GM19372 (cell line): Measurements from ENCODE around the gene GAGE10.
A peak's percentile ranks its signal among the peaks of the same experiment; 100 is the strongest.

ENCODE experiments used
- ATAC-seq: cut with Tn5 transposase; IDR thresholded peaks from one replicate; pipeline ENCODE4 v1.9.1; 2021; ENCODE audit warnings: mild to moderate bottlenecking, low read depth, moderate library complexity; ENCODE audit not compliant: unreplicated experiment

GAGE10 gene

DNA sequence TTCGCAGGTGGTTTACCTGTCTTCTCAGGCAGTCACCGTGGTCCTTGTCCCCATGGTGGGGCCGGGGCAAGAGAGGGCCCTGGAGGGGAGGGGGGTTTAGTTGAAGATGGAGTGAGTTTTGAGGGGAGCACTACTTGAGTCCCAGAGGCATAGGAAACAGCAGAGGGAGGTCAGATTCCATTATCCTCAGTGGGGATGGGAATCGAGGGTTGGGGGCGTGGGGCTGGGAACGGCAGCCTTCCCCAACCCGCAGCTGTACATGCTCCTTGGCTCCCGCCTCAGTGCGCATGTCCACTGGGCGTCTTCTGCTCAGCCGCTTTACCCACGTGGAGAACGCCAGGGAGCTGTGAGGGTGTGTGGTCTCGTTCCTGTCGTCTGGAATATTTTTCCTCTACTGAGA is at the start of gene GAGE10:
Gene GAGE10, plus strand, starts transcription at position 301 of the 400 bp plus-strand sequence. CDS start 1,214 bp downstream, outside the sequence.
- ATAC-seq, result no peak

GRCh38 chrX:49254639-49255038 is 48.8 kb upstream of the GAGE10 start:
- no peak for ATAC-seq

- ATAC-seq, result no peak
Measured at GRCh38 chrX:49256268-49256995, 47.0 kb upstream of the GAGE10 start.

DNA sequence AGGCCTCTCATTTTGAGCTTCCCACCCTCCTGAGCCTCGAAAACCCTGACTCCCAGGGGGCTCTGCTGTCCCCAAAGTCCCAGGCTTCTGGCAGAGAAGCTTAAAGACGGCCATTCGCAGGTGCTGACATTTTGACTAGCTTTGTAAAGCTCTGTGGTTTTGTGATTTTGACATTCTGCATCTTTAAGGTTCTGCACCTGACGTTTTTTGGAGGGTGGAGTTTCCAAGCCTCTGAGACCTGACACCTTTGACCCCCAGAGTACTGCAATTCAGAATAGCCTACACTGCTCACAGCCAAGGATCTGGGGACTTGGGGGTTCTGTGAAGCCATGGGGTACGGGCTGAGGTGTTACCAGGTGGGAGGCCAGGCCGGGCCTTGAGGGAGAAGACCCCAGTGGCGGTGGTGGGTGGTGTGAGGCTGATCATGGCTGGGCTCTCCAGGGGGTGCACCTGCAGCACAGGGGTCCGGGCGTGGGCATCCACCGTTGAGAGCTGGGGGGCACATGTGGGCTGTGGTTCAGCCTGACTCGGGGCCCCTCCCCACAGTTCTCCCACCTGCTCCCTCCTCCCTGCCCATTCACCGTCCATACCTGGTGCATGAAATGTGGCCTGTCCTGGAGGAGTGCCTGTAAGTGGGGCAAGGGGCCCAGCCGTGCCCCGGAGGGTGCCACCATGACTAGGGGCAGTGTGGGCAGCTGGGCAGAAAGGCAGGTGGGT is 46.2 kb upstream of the GAGE10 start:
- ATAC-seq, result no peak

DNA sequence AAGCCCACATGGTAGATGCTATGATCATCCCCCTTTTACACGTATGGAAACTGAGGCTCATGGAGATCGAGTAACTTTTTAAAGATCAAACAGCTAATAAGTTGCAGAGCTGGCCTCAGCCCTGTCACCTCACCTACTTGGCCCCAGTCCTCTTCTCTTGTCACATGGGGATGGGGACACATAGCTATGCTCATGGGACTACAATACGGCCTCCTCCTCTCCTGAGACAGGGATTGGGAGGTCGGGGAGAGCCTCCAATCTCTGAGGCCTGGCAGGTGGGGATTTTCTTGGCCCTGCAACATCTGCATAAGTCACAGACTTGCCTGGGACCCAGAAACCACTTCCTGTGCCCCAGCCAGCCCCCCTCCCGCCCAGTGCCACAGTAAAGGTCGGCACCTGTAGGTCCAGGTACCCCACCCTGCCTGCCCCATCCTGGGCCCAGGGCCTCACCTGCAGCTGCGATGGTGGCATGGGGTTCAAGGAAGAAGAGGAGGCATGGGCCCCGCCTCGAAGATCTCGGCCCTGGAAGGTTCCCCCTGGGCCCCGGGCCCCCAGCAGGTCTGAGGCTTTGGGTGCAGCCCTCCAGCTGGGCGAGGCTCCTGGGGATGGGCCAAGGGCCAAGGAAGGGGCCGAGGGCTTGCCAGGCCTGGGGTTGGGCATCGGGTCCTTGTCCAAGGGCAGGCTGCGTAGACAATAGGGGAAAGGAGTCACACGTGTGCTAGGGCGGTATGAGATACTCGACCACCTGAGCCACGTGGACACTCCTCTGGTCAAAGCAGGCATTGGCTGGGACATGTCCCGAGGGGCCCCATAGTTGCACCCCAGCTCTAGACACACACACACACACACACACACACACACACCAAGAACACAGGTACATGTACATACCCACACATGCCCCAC is 45.3 kb upstream of the GAGE10 start:
- ATAC-seq, result no peak

GRCh38 chrX:49258749-49259124 is 44.7 kb upstream of the GAGE10 start:
- ATAC-seq, result no peak

DNA sequence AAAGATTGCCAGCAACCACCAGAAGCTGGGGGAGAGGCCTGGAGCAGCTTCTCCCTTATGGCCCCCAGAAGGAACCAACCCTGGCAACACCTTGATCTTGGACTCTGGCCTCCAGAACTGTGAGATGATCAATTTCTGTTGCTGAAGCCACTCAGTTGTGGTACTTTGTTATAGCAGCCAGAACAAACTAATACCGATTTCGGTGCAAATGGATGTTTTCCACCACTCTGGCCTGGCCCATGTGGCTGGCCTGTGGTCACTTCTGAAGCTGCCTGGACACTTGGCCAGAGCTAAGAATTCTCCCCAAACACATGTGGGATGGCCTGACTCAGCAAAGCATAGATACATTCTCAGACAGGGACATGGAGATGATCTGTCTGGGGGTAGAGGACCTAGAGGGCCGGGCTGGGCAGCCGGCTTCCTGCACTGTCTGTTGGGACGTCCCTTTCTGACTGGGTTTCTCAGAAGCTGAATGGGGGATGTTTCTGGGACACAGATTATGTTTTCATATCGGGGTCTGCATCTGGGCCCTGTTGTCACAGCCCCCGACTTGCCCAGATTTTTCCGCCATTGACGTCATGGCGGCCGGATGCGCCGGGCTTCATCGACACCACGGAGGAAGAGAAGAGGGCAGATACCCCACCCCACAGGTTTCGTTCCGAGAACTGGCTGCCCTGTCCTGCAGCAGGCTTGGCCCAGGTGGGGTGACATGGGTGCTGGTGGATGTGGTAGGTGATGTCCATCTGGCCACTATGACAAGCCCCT is 43.0 kb upstream of the GAGE10 start:
- no peak for ATAC-seq

- ATAC-seq, result no peak
Measured at GRCh38 chrX:49262603-49263002, 40.8 kb upstream of the GAGE10 start.

GRCh38 chrX:49263631-49264030 is 39.8 kb upstream of the GAGE10 start:
- ATAC-seq, result no peak

DNA sequence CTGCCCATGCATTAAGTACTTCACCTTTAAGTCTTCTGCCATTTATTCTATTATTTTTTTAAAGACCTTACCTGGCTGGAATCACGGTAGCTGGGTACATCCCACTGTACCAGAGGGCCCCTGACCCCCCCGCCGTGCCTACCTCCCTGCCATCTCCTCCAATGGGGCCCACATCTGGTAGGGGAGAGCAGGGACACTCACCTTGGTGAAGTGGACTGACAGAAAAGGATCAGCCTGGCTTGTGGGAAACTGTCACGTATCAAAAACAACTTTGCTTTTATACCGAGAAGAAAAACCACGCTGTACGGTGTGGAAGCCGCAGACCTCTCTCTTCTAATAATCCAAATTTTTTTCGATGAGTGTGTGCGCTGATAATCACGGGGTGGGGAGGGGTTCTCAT is 39.0 kb upstream of the GAGE10 start, which contains the start of gene FOXP3:
Gene FOXP3, minus strand, starts transcription at position 251 of the 400 bp plus-strand sequence. CDS start 6,205 bp downstream, outside the sequence.
- ATAC-seq, result no peak

DNA sequence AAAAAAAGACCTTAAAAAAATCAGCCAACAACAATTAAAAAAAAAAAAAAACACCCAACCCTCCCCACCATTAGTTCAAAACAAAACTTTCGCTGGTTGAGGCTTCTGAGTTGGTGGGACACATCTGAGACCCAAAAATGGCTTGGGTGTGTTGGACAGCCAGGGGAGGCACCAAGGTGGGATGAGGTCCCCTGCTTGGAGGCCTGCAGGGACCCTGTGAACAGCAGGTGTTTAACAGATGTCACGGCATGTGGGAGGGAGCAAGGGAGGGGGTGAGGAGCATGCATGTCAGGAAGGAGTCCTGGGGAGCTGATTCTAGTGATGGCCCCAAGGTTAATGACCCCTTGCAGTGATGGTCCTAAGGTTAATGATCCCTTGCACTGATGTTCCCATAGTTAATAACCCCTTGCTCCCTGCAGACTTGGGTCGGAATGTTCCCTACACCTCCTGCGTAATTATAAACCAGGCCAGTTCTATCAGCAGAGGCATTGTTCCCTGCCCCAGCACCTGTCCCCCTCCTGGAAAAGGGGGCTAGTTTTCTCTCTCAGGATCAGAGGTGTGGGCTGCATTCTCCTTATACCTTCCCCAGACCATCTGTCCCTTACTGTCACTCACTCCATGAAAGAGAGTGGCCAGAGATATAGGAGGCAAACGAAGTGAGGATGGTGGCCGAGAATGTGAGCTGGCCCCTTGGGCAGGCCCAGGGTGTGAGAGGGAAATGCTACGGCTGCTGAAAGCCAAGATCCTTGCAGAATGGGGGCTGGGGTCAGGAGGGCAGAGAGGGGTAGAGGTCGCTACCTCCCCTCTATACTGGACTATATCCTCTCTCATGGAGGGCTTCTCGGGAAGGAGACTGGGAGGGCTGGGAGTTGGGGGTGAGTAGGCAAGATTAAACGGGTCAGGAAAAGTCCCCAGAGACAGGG is 36.7 kb upstream of the GAGE10 start:
- ATAC-seq, result no peak

DNA sequence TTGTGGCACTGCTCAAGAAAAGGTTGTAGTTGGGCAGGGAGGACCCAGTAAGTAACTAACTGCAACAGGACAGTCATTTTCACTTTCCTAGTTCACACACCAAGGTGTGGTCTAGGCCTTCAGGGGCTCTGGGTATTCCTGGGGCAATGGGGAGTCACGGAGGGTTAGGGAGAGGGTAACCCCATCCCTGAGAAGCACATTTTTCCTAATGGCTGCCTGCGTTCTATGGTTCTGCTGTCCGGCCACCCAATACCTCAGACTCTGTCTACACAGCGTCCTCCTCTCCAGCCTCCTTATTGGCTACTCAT is 34.8 kb upstream of the GAGE10 start:
- no peak for ATAC-seq

DNA sequence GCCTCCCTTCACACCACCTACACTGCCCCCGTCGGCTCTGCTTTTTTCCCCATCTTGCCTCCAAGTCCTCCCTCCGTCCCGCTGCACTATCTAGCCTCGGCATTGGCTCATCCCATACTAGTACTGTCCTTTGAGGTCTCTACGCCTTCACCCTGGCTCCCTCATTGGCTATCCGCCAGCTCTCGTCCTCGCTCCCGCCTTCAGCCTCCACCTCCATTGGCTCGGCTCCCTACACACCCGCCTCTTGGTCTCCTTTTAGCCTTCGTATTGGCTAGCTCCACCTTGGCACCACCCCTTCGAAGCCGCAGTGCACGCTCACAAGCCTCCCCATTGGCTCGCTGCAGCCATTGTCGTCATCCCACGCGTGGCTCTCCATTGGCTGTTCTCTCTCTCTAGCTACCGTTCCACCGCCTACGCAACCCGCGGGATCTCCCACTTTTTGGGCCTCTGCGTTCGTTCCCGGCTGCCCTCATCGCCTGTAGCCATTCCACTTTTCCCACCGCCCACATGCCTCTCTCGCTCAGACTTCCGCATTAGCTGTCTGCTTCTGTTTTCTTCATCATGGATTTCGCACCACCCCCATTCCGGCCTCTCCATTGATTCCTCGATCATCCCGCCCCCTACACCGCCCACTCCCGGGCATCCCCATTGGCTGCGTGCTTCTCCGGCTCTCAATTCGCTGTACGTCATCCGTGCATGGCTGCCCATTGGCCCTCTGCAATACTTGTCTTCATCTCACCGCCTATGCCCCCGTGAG is 34.3 kb upstream of the GAGE10 start:
- peak; percentile 85 for ATAC-seq

DNA sequence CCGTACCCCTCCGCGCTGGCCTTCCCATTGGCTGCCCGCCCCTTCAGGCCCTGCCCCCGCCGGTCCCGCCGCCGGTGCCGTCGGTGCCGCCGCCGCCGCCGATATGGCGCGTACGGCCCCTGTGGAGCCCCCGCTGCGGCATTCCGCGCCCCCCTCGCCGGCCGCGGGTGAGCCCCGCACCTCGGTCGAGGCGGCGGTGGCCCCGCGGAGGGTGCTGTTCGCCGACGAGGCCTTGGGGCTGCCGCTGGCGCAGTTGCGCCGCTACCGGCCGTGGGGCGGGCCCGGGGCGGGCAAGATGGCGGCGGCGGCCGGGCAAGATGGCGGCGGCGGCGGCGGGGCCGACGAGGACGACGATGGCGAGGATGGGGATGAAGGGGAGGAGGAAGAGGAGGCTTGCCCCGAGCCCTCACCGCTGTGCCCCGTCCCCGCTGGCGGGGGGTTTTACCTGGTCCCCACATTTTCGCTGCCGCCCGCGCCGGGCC is 33.6 kb upstream of the GAGE10 start, which contains the start of gene PPP1R3F:
Gene PPP1R3F, plus strand, starts transcription at position 27 of the 482 bp plus-strand sequence. Its CDS starts 77 bp downstream, at position 104.
- ATAC-seq, result peak; percentile 19

GRCh38 chrX:49270249-49270921 is 33.1 kb upstream of the GAGE10 start:
- ATAC-seq, result no peak

DNA sequence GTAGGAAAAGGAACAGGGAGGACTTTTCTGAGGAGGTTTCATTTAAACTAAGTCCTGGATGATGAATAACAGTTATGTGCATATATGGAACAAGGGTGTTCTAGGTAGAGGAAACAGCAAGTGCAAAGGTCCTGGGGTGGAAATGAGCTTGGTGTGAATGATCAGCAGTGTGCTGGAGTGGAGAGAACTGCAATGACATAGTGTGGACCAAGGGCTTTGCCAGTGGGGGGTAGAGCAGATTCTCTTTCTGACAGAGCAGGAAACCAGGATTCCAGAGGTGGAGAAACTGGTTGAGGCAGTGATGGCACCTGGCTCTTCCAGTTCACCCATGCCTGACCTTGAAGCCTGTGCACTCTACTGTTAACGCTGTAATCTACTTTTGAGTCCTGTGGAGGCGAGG is 32.1 kb upstream of the GAGE10 start:
- no peak for ATAC-seq

DNA sequence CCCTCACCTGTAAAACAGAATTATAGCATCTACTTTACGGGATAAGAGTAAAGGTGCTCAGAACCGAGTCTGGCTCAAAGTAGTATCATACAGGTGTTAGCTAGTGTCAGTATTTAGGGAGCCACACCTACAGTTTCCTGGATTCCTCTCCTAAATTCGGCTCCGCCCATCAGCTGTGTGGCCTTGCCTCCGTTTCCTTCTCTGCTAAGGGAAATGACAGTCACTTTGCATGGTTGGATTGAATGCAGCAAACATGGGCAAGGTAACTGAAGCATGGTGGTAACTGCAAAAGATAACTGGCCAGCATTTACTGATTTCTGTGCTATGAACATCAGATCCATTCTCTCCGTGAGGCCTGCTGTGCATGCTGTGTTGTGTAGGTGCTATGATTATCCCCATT is 31.0 kb upstream of the GAGE10 start:
- no peak for ATAC-seq
